ENCODE data around the gene TPBG.
"Not testable (repeated sequence)": the region's sequence is repeated elsewhere in the genome, so short reads cannot be mapped to it uniquely, and the experiment has no call there.

TPBG gene

DNA sequence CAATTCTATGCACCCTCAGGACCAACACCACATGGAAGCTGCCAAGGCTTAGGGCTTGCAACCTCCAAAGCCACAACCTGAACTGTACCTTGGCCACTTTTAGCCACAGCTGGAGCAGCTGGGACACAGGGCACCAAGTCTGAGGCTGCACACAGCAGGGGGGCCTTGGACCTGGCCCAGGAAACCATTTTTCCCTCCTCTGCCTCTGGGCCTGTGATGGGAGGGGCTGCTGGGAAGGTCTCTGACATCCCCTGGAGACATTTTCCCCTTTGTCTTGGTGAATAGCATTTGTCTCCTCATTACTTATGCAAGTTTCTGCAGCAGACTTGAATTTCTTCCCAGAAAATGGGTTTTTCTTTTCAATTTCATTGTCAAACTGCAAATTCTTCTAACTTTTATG is 13.0 kb downstream of the TPBG start:
- no peak for DNase-seq

DNA sequence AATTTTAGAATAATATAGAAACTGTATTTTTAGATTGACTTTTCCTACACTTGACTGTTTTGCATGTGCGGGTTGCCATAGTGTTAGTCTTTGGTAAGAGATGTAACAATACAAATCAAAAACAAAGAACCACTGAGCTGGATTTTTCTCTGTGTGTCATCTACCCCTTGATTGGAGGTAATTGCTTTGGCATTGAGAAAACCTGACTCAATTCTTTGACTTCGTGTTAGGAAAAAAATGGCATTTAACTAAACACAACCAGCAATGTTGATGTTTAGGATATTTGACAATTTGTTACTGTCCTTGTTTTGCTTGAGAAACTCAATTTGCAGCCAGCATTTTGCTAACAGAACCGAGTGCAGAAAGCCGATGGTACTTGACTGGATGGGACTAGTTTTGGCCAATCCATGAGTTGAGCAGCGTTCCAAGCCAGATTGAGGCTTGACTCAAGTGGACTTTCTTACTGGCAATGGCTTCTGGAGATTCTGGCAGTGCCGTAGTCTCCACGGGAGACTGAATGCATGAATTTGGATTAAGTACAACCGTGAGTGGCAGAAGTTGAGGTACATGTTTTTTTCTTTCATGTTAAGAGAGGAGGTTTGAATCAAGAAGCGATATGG is 17.1 kb downstream of the TPBG start:
- no peak for DNase-seq

DNA sequence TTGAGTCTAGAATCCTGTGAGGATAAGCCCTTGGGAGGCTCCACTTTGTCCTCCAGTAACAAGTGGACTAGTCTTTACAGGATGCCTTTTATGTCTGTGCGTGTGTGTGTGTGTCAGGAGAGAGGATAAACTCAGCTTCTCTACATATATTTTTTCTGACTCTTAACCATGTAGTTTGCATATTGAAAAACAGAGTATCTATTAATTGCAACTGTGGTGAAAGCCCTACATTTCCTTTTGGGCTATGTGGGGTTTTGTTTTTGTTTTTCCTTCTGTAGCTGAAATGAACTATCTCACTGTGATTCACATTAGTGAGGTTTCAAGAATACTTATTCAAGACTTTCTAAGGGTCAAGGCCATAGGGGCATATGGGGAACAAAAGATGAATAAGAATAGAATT is 17.7 kb downstream of the TPBG start:
- DNase-seq = no peak

DNA sequence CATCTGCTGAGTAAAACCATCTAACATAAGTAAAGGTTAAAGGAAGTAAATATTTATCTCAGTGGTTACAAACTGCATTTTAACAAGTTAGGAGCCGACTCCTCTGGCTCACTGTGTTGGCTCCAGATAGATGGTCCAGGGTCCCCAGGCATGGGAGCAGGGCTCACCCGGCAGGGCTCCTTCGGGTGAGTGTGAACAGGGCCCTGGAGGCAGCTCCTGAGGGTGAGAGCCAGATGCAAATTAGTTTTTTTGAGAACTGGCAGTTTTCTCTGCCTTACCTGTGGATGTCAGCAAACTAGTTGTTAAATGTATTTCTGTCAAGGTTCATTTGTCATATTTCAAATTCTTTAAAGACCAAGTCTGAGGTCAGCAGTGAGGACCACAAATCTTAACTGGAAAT is 21.5 kb downstream of the TPBG start:
- DNase-seq = no peak

DNA sequence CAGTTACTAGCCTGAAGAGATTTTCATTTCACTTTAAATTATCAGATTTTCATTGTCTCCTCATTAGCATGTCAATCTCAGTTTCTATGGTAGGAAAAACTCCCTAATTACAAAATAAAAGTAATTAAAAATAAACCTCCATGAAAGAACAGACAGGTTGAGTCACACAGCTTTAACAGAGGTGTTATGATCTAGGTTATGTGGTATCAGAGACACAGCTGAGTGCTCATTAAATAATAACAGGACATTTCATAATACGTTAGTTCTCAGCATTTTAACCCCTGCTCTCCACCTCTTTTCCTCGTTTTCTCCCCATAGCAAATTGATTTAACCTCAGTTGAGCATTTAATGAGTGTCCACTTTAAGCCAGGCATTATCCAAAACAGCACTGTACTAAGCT is 21.9 kb downstream of the TPBG start:
- no peak for DNase-seq

DNA sequence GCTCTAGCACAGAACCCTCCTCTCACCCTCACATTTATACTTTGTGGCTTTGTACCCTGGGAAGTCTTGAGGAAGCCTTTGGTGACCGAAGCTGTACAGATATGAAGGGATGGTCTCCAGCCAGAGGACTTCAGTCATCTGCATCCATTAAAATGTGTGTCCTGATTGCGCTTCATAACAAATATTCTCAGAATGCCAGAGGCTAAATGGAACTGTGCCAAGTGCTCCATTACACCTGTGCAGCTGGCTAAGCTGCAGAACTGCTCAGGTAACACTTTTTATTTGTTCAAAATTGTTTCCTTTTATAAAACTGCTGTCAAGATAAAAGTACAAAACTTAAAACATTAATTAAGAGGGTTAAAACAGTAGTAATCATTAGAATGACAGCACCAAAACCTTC is 22.3 kb downstream of the TPBG start:
- no peak for DNase-seq

DNA sequence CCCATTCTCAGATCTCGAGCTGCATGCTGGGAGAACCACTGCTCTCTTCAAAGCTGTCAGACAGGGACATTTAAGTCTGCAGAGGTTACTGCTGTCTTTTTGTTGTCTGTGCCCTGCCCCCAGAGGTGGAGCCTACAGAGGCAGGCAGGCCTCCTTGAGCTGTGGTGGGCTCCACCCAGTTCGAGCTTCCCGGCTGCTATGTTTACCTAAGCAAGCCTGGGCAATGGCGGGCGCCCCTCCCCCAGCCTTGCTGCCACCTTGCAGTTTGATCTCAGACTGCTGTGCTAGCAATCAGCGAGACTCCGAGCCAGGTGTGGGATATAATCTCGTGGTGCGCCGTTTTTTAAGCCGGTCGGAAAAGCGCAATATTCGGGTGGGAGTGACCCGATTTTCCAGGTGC is 31.2 kb downstream of the TPBG start:
- not testable (repeated sequence) for DNase-seq

DNA sequence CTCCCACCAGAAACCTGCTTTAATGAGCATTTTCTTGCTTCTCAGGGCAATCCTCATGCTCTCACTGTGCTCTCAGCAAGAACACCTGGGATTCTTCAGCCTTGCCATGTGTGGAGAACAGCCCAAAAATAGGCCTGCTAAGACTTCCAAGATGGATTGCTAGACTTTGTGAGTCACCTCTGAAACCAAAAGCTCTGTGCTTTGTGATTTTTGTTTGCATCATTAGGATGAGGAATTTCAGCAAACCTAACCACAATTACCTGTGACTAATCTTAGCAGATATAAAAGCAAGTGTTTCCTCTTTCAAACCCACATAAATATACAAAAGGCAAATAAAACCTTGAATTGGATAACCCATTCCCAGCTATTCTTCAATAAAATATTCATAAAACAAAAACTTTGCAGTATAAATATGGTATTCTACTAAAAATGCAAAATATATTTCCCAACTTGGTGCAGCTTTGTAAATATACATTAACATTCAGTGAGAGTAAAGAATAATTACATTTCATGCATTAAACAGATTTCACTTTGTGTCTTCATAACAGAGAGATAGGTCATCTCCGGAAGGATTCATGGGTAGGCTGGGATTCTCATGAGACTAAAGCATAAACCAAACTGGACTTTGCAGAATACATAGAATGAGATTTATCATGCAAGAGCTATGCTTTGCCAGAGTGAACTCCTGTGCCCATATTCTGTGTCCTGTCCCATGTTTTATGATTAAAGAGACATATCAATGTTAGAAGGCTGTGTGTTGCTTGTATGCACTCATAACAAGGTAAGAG is 33.5 kb downstream of the TPBG start:
- DNase-seq = no peak

DNA sequence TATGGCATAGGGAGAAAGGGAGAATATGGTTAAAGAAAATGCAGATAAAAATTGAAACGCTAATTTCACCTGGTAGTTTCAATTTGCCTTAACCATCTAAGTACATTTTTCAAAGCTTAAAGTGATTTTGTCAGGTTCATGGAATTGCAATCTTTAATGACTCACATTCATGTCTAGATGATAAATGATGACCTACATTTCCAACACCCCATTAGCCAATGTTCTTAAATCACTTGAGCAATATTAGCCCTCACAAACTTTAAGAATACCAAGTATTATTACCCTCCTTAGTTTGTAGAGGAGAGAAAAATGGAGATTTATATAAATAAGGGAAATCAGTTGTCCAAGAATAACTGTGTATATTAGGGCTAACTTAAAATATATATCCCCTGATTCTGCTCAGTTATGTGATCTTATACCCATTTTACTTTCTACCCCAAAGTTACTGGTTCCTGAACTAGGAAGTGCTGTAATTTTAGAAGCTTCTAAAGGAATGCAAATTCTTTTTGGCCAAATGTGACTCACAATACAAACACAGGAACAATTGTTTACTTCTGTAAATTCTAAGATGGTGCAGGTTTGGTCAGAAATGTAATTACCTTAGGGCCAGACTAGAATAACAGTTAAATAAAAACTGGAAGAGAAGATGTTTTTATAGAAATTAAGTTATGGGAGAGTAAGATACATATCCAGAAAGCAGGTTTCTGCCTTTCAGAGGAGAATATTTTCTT is 34.5 kb downstream of the TPBG start:
- no peak for DNase-seq

DNA sequence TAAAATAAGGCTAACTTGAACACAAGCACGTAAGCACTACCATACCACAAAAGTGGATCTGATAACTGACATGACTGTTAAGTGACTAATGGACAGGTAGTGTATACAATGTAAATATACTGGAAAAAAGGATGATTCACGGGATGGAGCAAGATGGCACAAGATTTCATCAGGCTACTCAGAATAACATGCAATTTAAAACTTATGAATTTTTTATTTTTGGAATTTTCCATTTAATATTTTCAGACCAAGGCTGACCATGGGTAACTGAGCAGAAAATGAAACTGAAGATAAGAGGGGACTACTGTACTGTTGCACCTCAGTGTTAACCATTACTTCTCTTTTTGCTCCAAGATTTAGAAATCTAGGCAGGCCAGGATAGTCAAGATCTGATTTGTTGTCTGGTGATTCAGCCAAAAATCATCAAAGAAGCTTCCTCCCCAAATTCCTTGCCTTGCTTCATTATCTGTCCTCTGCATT is 45.4 kb downstream of the TPBG start:
- no peak for DNase-seq

DNA sequence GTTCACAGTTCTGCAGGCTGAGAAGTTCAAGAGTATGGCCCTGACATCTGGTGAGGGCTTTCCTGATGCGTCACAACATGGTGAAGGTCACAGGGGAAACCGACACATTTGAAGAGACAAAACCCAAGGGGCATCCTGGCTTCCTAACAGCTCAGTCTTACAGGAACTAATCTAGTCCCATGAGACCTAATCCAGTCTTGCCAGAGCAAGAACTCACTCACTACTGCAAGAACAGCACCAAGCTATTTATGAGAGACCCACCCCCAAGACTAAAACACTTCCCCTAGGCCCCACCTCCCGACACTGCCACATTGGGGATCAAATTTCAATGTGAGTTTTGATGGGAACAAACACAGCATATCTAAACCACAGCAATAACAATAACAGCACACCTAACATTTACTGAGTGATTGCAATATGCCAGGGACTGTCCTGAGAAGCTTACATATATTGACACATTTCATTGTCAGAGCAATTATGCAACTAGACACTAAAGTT is 46.6 kb downstream of the TPBG start:
- DNase-seq = no peak

DNA sequence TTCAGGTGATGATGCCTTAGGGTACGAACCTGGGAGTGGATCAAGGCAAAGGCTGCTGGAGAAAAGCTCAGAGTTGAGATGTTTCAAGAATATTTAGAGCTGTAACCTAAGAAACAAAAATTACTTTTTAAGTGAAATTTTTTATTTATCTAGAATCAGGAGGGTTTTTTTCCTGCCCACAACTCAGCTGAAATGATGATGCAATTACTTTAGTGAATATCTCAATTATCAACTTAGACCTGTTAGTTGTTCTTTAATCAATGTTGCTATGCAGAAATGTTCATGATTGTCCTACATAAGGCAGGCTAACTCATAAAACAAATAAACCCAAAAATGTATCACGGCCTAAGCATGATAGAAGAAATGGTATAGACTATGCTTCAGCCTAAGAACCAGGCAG is 50.3 kb downstream of the TPBG start:
- no peak for DNase-seq

DNA sequence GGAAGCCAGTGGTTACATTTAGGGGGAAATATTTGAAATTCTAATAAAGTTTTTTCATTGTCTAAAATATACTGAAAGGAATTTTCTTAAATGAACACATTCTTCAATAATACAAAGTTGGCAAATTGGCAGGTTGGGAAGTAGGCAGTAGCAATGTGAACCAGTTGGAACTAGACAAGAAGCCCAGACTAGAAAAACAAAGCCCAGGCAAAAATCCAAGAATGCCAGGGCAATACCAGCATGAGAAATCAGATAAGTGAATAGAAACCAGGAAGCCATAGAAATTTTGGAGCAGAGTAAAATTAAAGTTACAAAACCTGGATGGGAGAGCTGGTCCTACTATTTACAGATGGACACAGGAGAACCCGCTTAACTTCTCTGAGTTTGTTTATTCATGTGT is 52.2 kb downstream of the TPBG start:
- no peak for DNase-seq

DNA sequence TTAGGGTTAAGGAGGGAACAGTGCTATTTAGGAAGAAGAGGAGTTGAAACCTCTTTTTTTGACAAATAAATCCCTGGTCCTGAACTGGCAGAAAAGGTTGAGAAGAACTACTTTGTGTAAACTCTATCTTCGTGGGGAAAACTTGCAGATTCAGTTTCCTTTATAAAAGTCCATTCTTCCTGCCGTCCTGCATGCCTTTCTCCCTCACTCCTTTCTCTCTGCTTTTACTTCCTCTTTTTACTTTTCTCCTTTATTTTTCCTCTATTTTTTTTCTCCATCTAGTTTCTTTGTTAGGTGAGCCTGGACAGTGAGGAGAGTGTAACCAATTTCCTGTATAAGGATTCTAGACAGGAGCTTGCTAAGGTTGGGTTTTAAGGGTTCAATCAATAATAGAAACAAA is 52.7 kb downstream of the TPBG start:
- no peak for DNase-seq
